K562 (cell line): ENCODE results near the gene GPRIN2. TPM values are rescaled to one million over a fixed set of nuclear protein-coding genes. Genes with fewer than 3 reads are reported as not detected.

Source experiments
- C11orf30 ChIP-seq: fragments of 450-650 bp; IDR thresholded peaks from 2 replicates; pipeline ENCODE4 v1.6.1; 2016; ENCODE audit warnings: low read depth, mild to moderate bottlenecking
- GTF3C2 ChIP-seq: IDR thresholded peaks from 3 replicates; pipeline ENCODE4 v1.6.1; 2011; ENCODE audit warnings: borderline replicate concordance, mild to moderate bottlenecking, moderate library complexity; ENCODE audit not compliant: insufficient read length; ENCODE audit errors: extremely low read depth
- HNRNPK ChIP-seq: fragments of 200-400 bp; formaldehyde crosslinking; IDR thresholded peaks from one replicate; pipeline ENCODE4 v1.6.1; 2018; ENCODE audit warnings: mild to moderate bottlenecking, low read depth, low read length; ENCODE audit not compliant: poor library complexity, severe bottlenecking
- RFX7 ChIP-seq: fragments of 250-450 bp; sonication (Bioruptor Pico); IDR thresholded peaks from 2 replicates; pipeline ENCODE4 v1.5.1; 2021; ENCODE audit warnings: mild to moderate bottlenecking
- TBL1XR1 ChIP-seq, 2 experiments: IDR thresholded peaks; 2 replicates each; pipeline ENCODE4 v1.6.1; 2012; ENCODE audit warnings: improper control_type of control experiment in 2 of 2, low read length in 2 of 2, mild to moderate bottlenecking in 1 of 2
- TEAD1 ChIP-seq, 2 experiments: fragments of 450-650 bp in 1 of 2; sonication (generic) in 1 of 2; formaldehyde crosslinking; IDR thresholded peaks; 2 replicates each; pipeline versions ENCODE4 v1.4.0 to v1.8.0; 2020 to 2022; ENCODE audit warnings: mild to moderate bottlenecking in 2 of 2, missing genetic modification reagents in 1 of 2
- XRCC3 ChIP-seq: fragments of 450-650 bp; IDR thresholded peaks from 2 replicates; pipeline ENCODE4 v1.6.1; 2017; ENCODE audit warnings: mild to moderate bottlenecking, moderate library complexity
- YBX1 ChIP-seq: fragments of 450-650 bp; IDR thresholded peaks from 2 replicates; pipeline ENCODE4 v1.7.1; 2016; ENCODE audit warnings: mild to moderate bottlenecking
- ZNF143 ChIP-seq: sonication (generic); formaldehyde crosslinking; IDR thresholded peaks from 2 replicates; pipeline ENCODE4 v1.9.0; 2022; ENCODE audit warnings: mild to moderate bottlenecking, missing genetic modification reagents
- ZNF316 ChIP-seq: fragments of 450-650 bp; IDR thresholded peaks from 2 replicates; pipeline ENCODE4 v1.6.1; 2016
- polyA plus RNA-seq, 8 experiments: library from polyadenylated mRNA; depleted of rRNA in 4 of 8; stranded (reverse) in 5 of 8; unstranded in 3 of 8; fragments of >200 nt; fragmentation: Nextera tagmentation in 2 of 8; fragmentation: Illumina TruSeq in 1 of 8; extraction: Ambion mirVana in 2 of 8; extraction: Trizol in 1 of 8; gene quantifications; 2 replicates each; pipeline versions ENCODE4 v1.2.1 to v1.2.3, GENCODE V29; 2011 to 2014; ENCODE audit warnings: inconsistent platforms in 1 of 8, missing spikeins in 1 of 8
- total RNA-seq, 7 experiments: library from RNA; depleted of rRNA in 6 of 7; stranded (reverse); fragments of >200 nt in 6 of 7; fragmentation: Illumina TruSeq in 2 of 7; extraction: Trizol in 2 of 7; gene quantifications; 2 replicates each; pipeline versions ENCODE4 v1.2.1 to v1.2.3, GENCODE V29; 2011 to 2021; ENCODE audit warnings: low replicate concordance in 1 of 7
- TF ChIP-seq, protein P1 (sequence below): fragments of 250-450 bp; sonication (Bioruptor Pico); IDR thresholded peaks from 2 replicates; pipeline ENCODE4 v1.5.0; 2021; ENCODE audit warnings: mild to moderate bottlenecking, moderate library complexity
- TF ChIP-seq, protein P2 (sequence below): fragments of 250-450 bp; sonication (Bioruptor Pico); IDR thresholded peaks from 2 replicates; pipeline ENCODE4 v1.8.0; 2021; ENCODE audit warnings: moderate library complexity, mild to moderate bottlenecking, inconsistent platforms

GPRIN2 gene
- total and polyA plus RNA-seq, 9 of the 15 experiments (the other 6 are each of a cell fraction or from before 2014, with no cell fraction given), result not detected

GRCh38 chr10:46525824-46526681 lies 30.4 kb downstream of the GPRIN2 start (continued):
- TF ChIP-seq, protein P1, sequence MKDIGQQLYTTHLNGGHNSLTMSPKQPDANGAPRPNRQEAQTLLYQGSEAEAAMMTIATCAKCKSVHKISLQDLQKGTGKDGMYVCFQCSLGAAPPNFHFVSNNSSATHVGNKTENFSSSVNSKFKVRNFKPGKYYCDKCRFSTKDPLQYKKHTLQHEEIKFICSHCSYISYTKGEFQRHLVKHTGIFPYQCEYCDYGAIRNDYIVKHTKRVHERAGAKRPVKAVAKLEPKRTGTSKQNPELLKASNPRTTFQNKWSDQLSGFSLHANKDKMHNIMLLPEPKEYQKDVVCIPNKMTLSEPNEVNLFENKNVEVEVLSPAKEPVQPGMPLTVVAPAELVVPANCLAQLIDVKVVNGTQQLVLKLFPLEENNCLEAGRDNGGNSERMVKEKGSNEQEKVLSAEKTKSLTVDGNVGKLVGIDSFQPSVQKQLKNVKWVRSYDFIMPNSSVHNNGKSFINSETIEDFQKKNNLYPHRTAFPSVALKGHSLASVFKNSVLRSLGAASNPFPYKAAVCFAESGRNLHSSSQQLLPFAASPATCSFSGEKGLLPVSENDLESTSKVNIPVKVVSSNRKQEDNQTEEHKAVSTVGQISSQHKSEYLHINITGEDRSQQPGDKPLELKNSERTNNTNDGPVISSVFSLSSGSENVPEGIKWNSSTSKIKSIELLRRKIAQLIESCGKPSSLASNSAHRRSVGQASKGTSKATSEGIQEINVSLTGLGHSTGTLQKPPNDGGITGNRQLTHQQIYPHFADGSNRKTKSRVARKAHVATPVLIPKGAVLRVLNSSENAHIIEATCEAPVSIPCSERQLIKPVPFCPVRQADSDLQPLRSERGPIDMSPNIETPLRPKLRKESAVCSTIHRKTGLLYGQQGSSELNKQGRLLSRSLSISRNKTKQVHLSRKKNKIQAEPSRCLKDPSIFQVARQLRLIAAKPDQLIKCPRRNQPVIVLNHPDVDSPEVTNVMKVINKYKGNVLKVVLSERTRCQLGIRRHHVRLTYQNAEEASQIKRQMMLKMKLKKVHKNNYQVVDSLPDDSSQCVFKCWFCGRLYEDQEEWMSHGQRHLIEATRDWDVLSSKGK, result no peak
- TF ChIP-seq TBL1XR1 (IDR thresholded peaks at IDR 0.05; ENCODE audit: low read length in 2 of 2) (no peak), ZNF316 (peak; percentile 22; the same call in 1 of the 2 replicates), RFX7 (CRISPR knock-in tag) (no peak), TEAD1 (CRISPR knock-in tag; IDR thresholded peaks at IDR 0.05) (no peak), HNRNPK (no peak), GTF3C2 (no peak), C11orf30 (0 out of 2 replicates have a peak, but pooled peaks have one; percentile 10), XRCC3 (no peak), ZNF143 (CRISPR knock-in tag) (no peak), YBX1 (peak; percentile 96; the same call in 1 of the 2 replicates)
- TF ChIP-seq, protein P2, sequence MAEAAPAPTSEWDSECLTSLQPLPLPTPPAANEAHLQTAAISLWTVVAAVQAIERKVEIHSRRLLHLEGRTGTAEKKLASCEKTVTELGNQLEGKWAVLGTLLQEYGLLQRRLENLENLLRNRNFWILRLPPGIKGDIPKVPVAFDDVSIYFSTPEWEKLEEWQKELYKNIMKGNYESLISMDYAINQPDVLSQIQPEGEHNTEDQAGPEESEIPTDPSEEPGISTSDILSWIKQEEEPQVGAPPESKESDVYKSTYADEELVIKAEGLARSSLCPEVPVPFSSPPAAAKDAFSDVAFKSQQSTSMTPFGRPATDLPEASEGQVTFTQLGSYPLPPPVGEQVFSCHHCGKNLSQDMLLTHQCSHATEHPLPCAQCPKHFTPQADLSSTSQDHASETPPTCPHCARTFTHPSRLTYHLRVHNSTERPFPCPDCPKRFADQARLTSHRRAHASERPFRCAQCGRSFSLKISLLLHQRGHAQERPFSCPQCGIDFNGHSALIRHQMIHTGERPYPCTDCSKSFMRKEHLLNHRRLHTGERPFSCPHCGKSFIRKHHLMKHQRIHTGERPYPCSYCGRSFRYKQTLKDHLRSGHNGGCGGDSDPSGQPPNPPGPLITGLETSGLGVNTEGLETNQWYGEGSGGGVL (CRISPR knock-in tag), result no peak
